HEK293 (cell line): ENCODE results near the gene LRFN2.

Source experiments
- CTCF ChIP-seq: fragments of 450-650 bp; formaldehyde crosslinking; IDR thresholded peaks from 2 replicates; pipeline ENCODE4 v1.5.1; 2016; ENCODE audit warnings: missing biosample characterization, missing genetic modification characterization
- GLI4 ChIP-seq: fragments of 450-650 bp; formaldehyde crosslinking; IDR thresholded peaks from 2 replicates; pipeline ENCODE4 v1.5.1; 2016; ENCODE audit warnings: missing biosample characterization, missing genetic modification characterization
- SP2 ChIP-seq: fragments of 450-650 bp; formaldehyde crosslinking; IDR thresholded peaks from 2 replicates; pipeline ENCODE4 v1.5.1; 2016; ENCODE audit warnings: missing biosample characterization, missing genetic modification characterization
- ZBTB26 ChIP-seq: fragments of 450-650 bp; formaldehyde crosslinking; optimal IDR thresholded peaks from 2 replicates; pipeline ENCODE3; 2016; ENCODE audit warnings: missing biosample characterization, mild to moderate bottlenecking, missing genetic modification characterization
- ZEB2 ChIP-seq: fragments of 450-650 bp; formaldehyde crosslinking; IDR thresholded peaks from 2 replicates; pipeline ENCODE4 v1.5.1; 2016; ENCODE audit warnings: missing biosample characterization, missing genetic modification characterization
- ZNF174 ChIP-seq: fragments of 450-650 bp; formaldehyde crosslinking; IDR thresholded peaks from 2 replicates; pipeline ENCODE4 v1.5.0; 2017; ENCODE audit warnings: missing biosample characterization, mild to moderate bottlenecking, missing genetic modification characterization

- TF ChIP-seq CTCF (tag by site-specific recombination) = no peak
- TF ChIP-seq ZEB2 (tag by site-specific recombination) = no peak
- TF ChIP-seq ZNF174 (tag by site-specific recombination) = no peak
- no peak for TF ChIP-seq GLI4 (tag by site-specific recombination)
- no peak for TF ChIP-seq ZBTB26 (tag by site-specific recombination)
- TF ChIP-seq SP2 (tag by site-specific recombination) = no peak
These were observed 47.3 kb downstream of the LRFN2 start for GRCh38 chr6:40539853-40540252.
